ENCODE measurements around the gene CCNI. TPM values are rescaled to one million over a fixed set of nuclear protein-coding genes. Genes with fewer than 3 reads are reported as not detected.

CCNI gene
- total RNA-seq, 1 experiment from 2014 or later = 240 TPM

- H4K8ac ChIP-seq (replicated peaks; ENCODE audit: insufficient read length, low read depth, low read length) = no peak overlapping the region
- no peak overlapping the region for H3K56ac ChIP-seq (ENCODE audit: insufficient read length, low read depth, low read length)
Measured at GRCh38 chr4:77084019-77084639, 8.3 kb upstream of the CCNI start.

More at GRCh38 chr4:77084019-77084639, 8.3 kb upstream of the CCNI start:
- Histone ChIP-seq H2BK120ac (ENCODE audit: low read depth, low read length, poor library complexity, severe bottlenecking) (no peak overlapping the region), H3T11ph (ENCODE audit: low read length) (no peak overlapping the region), H2AK5ac (ENCODE audit: insufficient read length, low read length) (no peak overlapping the region), H3K79me2 (ENCODE audit: insufficient read depth, low read length) (no peaks in the 10 kb centered on the region), H2BK20ac (ENCODE audit: low read depth, low read length, poor library complexity, severe bottlenecking) (no peak overlapping the region), H3K27me3 (ENCODE audit: insufficient read depth, low read length) (no peaks in the 10 kb centered on the region; the same call in 1 of the 2 replicates), H3K4me2 (ENCODE audit: insufficient read depth, insufficient read length, low read length) (no peak overlapping the region), H3K18ac (ENCODE audit: insufficient read length, low read depth, low read length) (no peak overlapping the region), H3K23me2 (ENCODE audit: insufficient read length, low read depth, low read length, poor library complexity, severe bottlenecking) (no peaks in the 10 kb centered on the region), H3K23ac (ENCODE audit: insufficient read length, low read depth, low read length) (no peak overlapping the region), H2BK5ac (ENCODE audit: insufficient read length, low read length) (no peak overlapping the region), H4K91ac (ENCODE audit: insufficient read length, low read depth, low read length) (no peak overlapping the region), H2BK12ac (ENCODE audit: insufficient read length, low read depth, low read length) (no peak overlapping the region), H3K79me1 (ENCODE audit: insufficient read depth, low read depth, low read length, poor library complexity, severe bottlenecking) (no peaks in the 10 kb centered on the region), H4K20me1 (ENCODE audit: control insufficient read depth, insufficient read depth, insufficient read length) (no peaks in the 10 kb centered on the region), H3K14ac (ENCODE audit: insufficient read depth, low read length) (no peak overlapping the region), H3K9me3 (ENCODE audit: control insufficient read depth, low read depth, low read length) (no peaks in the 10 kb centered on the region), H3K27ac (ENCODE audit: insufficient read length, low read depth, low read length) (no peak overlapping the region), H3K4ac (ENCODE audit: low read depth, low read length) (no peak overlapping the region), H2AFZ (ENCODE audit: low read length) (no peak overlapping the region), H2BK15ac (ENCODE audit: low read depth, low read length) (no peak overlapping the region), H3K9ac (ENCODE audit: extremely low read depth, insufficient read length, low read length) (no peak overlapping the region), H4K5ac (ENCODE audit: insufficient read length, low read depth, low read length) (no peak overlapping the region), H3K4me1 (ENCODE audit: insufficient read depth, low read length) (no peaks in the 10 kb centered on the region)
- WGBS (ENCODE audit: extremely low coverage, insufficient read length, low lambda C conversion rate) = no CpG with 5 or more reads among the region's 10 CpGs
- Mint-ChIP-seq H3K27ac (no peak overlapping the region), H3K9me3 (no peaks in the 10 kb centered on the region; a peak in 1 of 5 replicates), H3K27me3 (ENCODE audit: low read depth) (peaks cover 2% of the 10 kb centered on the region; the same call in 1 of the 2 replicates), H3K4me3 (no peak overlapping the region), H3K36me3 (ENCODE audit: insufficient read depth in 1 of 3, low read depth in 3 of 3) (no peaks in the 10 kb centered on the region), H3K4me1 (peaks cover 4 to 5% of the 10 kb centered on the region in 2 experiments; a peak in 3 of 4 replicates)
- DNase-seq = no peak
- TF ChIP-seq CTCF (conservative IDR thresholded peaks at IDR 0.05) = no peak
